Medulla oblongata (tissue), 1 donor: ENCODE measurements around the gene DUSP1.

Source experiments
- DNase-seq: peaks from one replicate; pipeline ENCODE4 v3.0.0-alpha.2; 2015; ENCODE audit errors: extremely low spot score

DUSP1 gene

DNA sequence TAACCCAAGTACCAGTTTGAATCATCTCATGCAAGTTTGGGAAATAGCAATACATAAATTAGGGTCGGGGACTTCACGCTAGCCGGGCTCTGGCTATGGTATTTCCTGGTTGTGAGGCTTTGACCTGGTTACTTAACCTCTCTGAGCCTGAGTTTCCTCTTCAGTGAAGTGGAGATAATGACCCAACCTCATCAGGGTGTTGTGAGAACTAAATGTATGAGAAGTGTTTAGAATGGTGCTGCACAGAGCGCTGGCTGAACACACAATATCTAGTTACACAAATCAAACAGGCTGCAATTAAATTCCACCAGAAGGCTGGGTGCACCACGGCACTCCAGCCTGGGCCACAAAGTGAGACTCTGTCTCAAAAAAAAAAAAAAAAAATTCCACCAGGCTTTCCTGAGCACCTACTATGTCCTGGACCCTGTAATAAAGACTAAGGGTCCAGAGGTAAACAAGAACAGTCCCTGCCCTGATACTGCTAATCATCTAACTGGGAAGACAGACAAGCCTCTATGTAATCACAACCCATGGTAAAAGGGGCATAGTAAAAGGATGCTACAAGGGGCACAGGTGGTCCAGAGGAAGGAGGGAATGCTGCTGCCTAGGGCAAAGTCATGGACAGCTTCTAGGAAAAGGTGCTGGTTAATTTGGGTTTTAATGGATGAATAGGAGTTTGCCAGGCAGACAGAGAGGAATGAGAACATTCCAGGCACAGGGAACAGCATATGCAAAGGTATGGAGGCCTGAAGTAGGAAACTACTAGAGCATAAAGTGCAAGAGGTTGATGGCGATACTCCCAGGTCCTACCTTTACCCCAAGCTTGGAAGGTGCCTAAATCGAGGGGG, 27.7 kb downstream of the DUSP1 start:
- no peak for DNase-seq

GRCh38 chr5:172741206-172741582, 29.8 kb downstream of the DUSP1 start:
- DNase-seq, result no peak

GRCh38 chr5:172740428-172741205, 30.4 kb downstream of the DUSP1 start:
- DNase-seq, result peak; percentile 20

GRCh38 chr5:172739375-172739774, 31.6 kb downstream of the DUSP1 start:
- no peak for DNase-seq

DNA sequence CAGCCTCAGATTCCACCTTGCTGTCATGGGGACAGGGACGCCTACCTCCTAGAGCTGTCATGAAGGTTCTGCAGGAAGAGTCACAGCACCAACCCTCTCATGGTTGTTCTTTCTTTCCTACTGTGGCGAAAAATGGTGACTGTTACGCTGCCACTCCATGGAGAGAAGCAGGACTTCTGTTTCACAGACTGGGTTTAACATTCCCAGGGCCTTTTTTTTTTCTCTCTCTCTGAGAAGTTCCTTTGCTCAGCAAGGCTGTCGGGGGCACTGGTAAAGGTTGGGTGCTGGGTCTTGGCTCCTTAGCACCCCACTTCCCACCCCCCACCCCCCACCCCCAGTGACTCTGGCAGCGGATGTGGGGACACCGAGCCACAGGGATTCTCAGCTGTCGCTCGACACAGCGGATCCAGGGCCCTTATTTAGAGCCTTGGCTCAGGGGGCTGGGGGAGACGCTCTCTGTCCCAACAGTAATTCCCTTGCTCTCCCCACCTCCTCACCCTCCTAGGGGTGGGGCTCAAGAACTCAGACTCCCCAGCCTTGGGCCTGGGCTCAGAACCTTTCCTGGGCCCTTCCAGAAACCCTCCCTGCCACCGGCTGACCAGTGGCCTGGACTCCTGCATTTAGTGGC, 34.4 kb downstream of the DUSP1 start:
- no peak for DNase-seq

DNA sequence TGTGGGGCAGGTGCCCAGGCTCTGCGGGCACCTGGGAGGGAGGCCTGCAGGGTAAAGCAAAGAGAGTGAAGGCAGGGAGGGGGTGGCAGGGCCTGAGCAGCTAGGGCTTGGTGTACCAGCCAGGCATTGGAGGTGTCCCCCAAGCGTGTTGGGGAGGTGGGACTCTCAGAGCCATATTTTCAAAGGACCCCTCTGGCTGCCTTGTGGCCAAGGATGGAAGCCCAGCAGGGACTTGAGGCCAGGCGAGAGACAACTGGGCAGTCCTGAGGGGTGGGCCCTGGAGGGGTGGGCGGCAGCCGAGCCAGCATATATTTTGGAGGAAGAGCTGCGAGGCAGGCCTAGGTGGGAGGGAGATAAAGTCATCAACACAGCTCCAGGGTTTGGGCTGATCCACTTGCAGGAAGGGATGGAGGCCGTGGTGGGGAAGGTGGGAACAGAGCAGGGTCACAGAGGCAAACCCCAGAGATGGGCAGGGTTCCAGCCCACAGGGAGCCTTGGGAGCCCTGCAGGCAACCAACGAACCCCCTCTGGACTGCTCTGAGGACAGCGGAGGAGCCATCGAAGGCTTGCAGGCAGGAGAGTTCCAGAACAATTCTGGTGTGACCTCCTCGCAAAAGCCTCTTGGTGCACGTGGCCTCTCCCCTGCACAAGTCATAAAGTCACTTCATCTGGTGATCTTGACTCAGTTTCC, 35.7 kb downstream of the DUSP1 start:
- DNase-seq, result no peak

- DNase-seq, result no peak
These were observed 37.0 kb downstream of the DUSP1 start for GRCh38 chr5:172733974-172734346.

- DNase-seq, result no peak
These were observed 37.6 kb downstream of the DUSP1 start for GRCh38 chr5:172733131-172733973.

- no peak for DNase-seq
These were observed 38.7 kb downstream of the DUSP1 start for GRCh38 chr5:172732201-172732865.

- DNase-seq, result no peak
These were observed 39.3 kb downstream of the DUSP1 start for GRCh38 chr5:172731680-172732074.

GRCh38 chr5:172730981-172731679, 39.9 kb downstream of the DUSP1 start:
- no peak for DNase-seq

DNA sequence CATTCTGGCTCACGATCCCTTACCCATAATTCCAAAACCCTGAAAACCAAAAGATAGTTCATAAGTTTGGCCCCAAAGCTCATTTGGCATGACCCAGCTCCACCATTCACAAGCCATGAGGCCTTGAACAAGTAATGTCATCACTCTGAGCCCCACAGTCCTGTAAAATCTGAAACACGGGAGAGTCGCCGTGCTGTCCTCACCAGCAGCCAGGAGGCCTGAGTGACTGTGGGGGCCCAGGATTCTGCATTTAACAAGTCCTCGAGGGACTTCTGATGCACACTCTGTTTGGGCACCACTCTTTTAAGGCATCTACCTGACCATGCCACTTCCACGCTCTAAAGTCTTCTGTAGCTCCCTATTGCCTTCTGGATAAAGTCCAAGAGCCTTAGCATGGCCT, 40.8 kb downstream of the DUSP1 start:
- no peak for DNase-seq

GRCh38 chr5:172729588-172729987, 41.4 kb downstream of the DUSP1 start:
- DNase-seq, result no peak

DNA sequence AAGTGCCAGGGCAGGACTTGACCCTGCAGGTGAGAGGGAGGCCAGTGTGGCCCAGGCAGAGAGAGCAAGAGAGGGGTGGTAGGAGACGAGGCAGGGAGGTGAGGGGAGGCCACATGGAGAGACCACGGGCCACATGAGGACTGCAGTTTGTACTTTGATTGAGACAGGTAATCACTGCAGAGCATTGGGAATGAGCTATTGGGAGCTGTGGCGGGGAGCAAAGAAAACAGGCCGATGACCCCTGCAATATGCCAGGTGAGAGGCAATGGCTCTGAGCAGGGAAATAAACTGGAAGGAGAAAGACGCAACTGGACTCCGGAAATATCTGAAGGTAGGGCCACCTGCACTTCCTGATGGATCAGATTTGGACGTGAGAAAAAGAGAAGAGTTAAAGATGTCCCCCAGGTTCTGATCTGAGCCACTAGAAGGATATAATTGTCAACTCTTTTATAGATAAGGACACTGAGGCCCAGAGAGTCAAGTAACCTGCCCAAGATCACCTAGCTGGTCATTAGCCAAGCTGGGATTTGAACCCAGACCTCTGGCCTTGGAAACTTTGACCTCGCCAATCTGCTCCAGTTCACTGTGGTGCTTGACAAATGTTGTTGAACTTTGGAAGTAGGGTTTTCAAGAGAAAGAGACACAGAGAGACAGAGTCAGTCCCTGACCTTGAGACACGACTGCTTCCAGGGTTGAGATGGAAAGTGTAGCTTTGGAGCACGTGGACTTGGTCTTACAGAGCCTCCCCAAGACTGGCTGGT, 42.3 kb downstream of the DUSP1 start:
- DNase-seq, result no peak

DNA sequence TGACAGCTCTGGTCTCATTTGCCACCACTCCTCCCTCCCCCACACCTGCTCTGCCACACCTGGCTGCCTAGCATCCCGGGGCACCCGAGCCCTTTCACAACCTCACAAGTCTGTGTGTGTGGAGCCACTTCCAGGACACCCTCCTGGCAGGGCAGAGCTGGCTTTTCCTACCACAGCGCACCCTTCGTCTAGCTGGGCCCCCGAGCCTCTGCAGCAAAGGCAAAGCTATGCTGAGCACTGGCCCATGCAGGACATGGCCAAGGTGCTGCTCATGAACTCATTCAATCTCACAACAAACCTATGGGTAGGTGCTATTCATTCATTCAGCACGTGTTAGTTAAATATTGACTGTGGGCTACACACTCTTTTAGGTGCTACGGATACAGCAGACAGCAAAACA, 43.4 kb downstream of the DUSP1 start:
- DNase-seq, result no peak

DNA sequence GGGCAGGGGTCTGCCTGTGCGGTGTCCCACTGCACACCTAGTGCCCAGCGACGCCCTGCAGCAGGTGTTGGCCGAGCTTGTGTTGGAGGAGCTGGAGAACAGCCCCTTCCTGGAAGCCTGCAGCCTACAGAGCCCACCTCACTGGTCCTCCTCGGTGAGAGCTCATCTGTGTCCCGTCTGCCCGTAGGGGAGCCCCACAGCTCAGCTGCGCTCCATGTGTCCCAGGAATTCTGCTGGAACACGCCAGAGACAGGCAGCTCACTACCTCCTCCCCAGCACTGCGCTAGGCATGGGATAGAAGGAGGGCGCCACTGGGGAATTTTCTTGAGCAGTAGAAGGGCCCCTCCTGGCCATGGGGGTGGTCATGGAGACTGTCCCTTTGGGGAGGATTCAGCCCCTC, 44.0 kb downstream of the DUSP1 start:
- no peak for DNase-seq

GRCh38 chr5:172725785-172726184, 45.2 kb downstream of the DUSP1 start:
- no peak for DNase-seq

DNA sequence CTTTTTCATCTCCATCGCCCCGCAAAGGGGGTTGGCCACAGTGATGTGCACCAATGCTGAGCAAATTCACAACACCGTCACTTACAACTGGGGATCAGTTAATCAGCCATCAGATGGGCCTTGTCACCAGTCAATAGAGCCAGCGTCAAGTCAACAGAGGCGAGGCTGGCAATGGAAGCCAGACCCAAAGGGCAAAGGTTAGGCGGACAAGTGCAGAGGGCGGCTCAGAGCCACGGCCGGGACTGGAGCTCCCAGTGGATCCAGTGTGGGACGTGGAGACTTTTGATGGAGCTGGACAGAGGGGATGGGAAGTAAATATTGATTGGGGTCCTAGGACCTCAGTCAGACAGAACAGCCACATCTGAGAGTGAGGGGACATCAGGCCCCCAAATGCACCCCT, 45.7 kb downstream of the DUSP1 start:
- DNase-seq, result no peak
